T-cell (primary cell): ENCODE data around the gene VPS33A. TPM values are rescaled to one million over a fixed set of nuclear protein-coding genes. Genes with fewer than 3 reads are reported as not detected.
A peak's percentile ranks its signal among the peaks of the same experiment; 100 is the strongest.

Experiments
- ATAC-seq, 4 experiments: fragments of 200-7000 bp in 3 of 4; fragments of 150-1000 bp in 1 of 4; cut with Tn5 transposase; replicated peaks in 1 of 4; 1 replicate in 3 of 4; 2 replicates in 1 of 4; pipeline ENCODE4 v1.10.0; 2021; ENCODE audit warnings: moderate library complexity in 3 of 4, mild to moderate bottlenecking in 2 of 4, moderate number of reproducible peaks in 1 of 4
- CTCF ChIA-PET, 2 donors: fragments of 300-600 bp; sonication (Branson Sonifier 250); formaldehyde crosslinking; loops; one replicate each; lab custom pipeline; 2022; ENCODE audit warnings: antibody characterized with exemption in 2 of 2; lab: Charles Lee
- POLR2A ChIA-PET, 2 donors: fragments of 300-600 bp; sonication (Branson Sonifier 250); formaldehyde crosslinking; loops; one replicate each; lab custom pipeline; 2022; ENCODE audit warnings: antibody characterized with exemption in 2 of 2; lab: Charles Lee
- DNase-seq, 35 experiments: peaks; one replicate each; pipeline versions ENCODE4 v3.0.0 to v3.0.0-alpha.2; 2013 to 2023
- H3K27ac ChIP-seq: one replicate; pipeline ENCODE4 v1.5.1; 2013; ENCODE audit warnings: low read length
- H3K27me3 ChIP-seq, 2 experiments: replicated peaks in 1 of 2; 1 replicate in 1 of 2; 2 replicates in 1 of 2; pipeline versions ENCODE4 v1.6.1 to v1.7.0; 2013; ENCODE audit warnings: low read length in 1 of 2, mixed read lengths in 1 of 2; ENCODE audit not compliant: control insufficient read depth in 2 of 2, insufficient read depth in 2 of 2; ENCODE audit errors: extremely low read depth in 1 of 2
- H3K36me3 ChIP-seq, 2 donors: 1 replicate in 1 of 2; 2 replicates in 1 of 2; pipeline versions ENCODE4 v1.6.1 to v1.7.0; 2013; ENCODE audit warnings: low read length in 1 of 2; ENCODE audit not compliant: control insufficient read depth in 2 of 2, insufficient read depth in 1 of 2; ENCODE audit errors: extremely low read depth in 1 of 2
- H3K4me1 ChIP-seq, 2 experiments: 1 replicate in 1 of 2; 2 replicates in 1 of 2; pipeline versions ENCODE4 v1.6.1 to v1.7.0; 2013; ENCODE audit warnings: low read length in 2 of 2, mixed read lengths in 1 of 2; ENCODE audit not compliant: insufficient read depth in 2 of 2, control insufficient read depth in 1 of 2; ENCODE audit errors: extremely low read depth in 1 of 2
- H3K4me3 ChIP-seq, 2 donors: 1 replicate in 1 of 2; 2 replicates in 1 of 2; pipeline versions ENCODE4 v1.5.1 to v1.7.0; 2013; ENCODE audit warnings: mild to moderate bottlenecking in 2 of 2, low read length in 1 of 2, moderate library complexity in 1 of 2; ENCODE audit not compliant: control insufficient read depth in 1 of 2; ENCODE audit errors: extremely low read depth in 1 of 2
- H3K9me3 ChIP-seq: 2 replicates; pipeline ENCODE4 v1.7.0; 2013
- H3K27ac Mint-ChIP-seq, 2 donors: one replicate each; pipeline ENCODE4 v1.8.0; 2020 to 2021; ENCODE audit warnings: mild to moderate bottlenecking in 2 of 2, mixed read lengths in 2 of 2
- H3K27me3 Mint-ChIP-seq, 2 donors: one replicate each; pipeline ENCODE4 v1.8.0; 2021 to 2022; ENCODE audit warnings: mixed read lengths in 2 of 2
- H3K36me3 Mint-ChIP-seq: one replicate; pipeline ENCODE4 v1.8.0; 2021; ENCODE audit warnings: mixed read lengths
- H3K4me1 Mint-ChIP-seq, 3 donors: one replicate each; pipeline ENCODE4 v1.8.0; 2020 to 2022; ENCODE audit warnings: mixed read lengths in 3 of 3, mild to moderate bottlenecking in 1 of 3
- H3K4me3 Mint-ChIP-seq, 3 donors: one replicate each; pipeline ENCODE4 v1.8.0; 2020 to 2022; ENCODE audit warnings: mild to moderate bottlenecking in 3 of 3, mixed read lengths in 3 of 3, moderate library complexity in 3 of 3
- H3K9me3 Mint-ChIP-seq, 3 donors: one replicate each; pipeline ENCODE4 v1.8.0; 2020 to 2022; ENCODE audit warnings: mixed read lengths in 3 of 3
- WGBS: methylation state at CpG from one replicate; pipeline ENCODE4 v1.1.5; 2013; ENCODE audit warnings: missing lambda C conversion rate; ENCODE audit not compliant: insufficient coverage; 5-methylcytosine and 5-hydroxymethylcytosine counted together
- total RNA-seq, 35 experiments: library from RNA in 6 of 35; stranded (reverse) in 6 of 35; fragments of 120-200 nt in 1 of 35; gene quantifications; one replicate each; pipeline versions ENCODE4 v1.2.1 to v1.2.4 and lab custom pipeline; 2013 to 2026

The VPS33A gene
- total RNA-seq, 5 donors from 2014 or later (not counting 1 experiment from before 2014, with no cell fraction given), result 22.7 to 35.0 (median 29.5) TPM

DNA sequence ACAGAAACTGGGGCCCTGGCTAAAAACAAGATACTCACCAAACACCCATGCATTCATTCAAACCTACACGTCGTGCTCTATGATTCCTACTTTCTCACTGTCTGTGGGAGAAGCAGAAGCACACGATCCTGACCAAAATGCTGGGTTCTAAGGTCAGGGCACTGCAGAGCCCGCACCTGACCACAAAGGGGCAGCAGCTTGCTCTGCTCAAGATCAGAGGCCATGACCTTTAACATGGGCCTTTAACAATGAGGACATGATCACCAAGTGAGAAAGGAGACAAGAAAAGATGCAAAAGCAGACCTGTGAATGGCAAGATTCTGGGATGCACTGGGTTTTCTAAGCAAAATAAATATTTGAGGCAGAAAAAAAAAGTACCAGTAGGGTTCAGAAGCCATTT, 40.1 kb upstream of the VPS33A start:
- Histone ChIP-seq H3K4me1 (no peaks in the 10 kb centered on the region), H3K9me3 (no peaks in the 10 kb centered on the region), H3K36me3 (peaks cover 3 to 36% of the 10 kb centered on the region in 2 donors), H3K27ac (no peak overlapping the region), H3K4me3 (no peak overlapping the region), H3K27me3 (no peaks in the 10 kb centered on the region)
- ATAC-seq (no peak), DNase-seq (no peak)
- WGBS, result 90% methylated on average over 4 of the region's 4 CpGs
- Mint-ChIP-seq H3K4me1 (no peaks in the 10 kb centered on the region), H3K27me3 (no peaks in the 10 kb centered on the region), H3K4me3 (no peak overlapping the region), H3K36me3 (peaks cover 30% of the 10 kb centered on the region), H3K27ac (no peak overlapping the region), H3K9me3 (no peaks in the 10 kb centered on the region)
- POLR2A ChIA-PET, result interaction anchor here in 1 of 2 donors (0.7 kb wide), 1 partner anchor 320 kb away, joined by 12 read pairs; no protein-coding TSS in a partner anchor
- CTCF ChIA-PET, result no interaction called here

GRCh38 chr12:122304924-122305323, 38.6 kb upstream of the VPS33A start:
- Histone ChIP-seq H3K4me1 (no peaks in the 10 kb centered on the region), H3K27me3 (no peaks in the 10 kb centered on the region), H3K4me3 (no peak overlapping the region), H3K9me3 (no peaks in the 10 kb centered on the region), H3K27ac (no peak overlapping the region), H3K36me3 (peaks cover 3 to 34% of the 10 kb centered on the region in 2 donors)
- WGBS, result no CpG with 5 or more reads among the region's 1 CpG
- ATAC-seq, result no peak
- no peak for DNase-seq
- Mint-ChIP-seq H3K36me3 (peaks cover 32% of the 10 kb centered on the region), H3K4me1 (no peaks in the 10 kb centered on the region), H3K27me3 (no peaks in the 10 kb centered on the region), H3K9me3 (no peaks in the 10 kb centered on the region), H3K4me3 (no peak overlapping the region), H3K27ac (no peak overlapping the region)
- CTCF ChIA-PET, result interaction anchor here in 1 of 2 donors (0.6 kb wide), 1 partner anchor 86 kb away, joined by 4 read pairs; no protein-coding TSS in a partner anchor
- POLR2A ChIA-PET, result no interaction called here

GRCh38 chr12:122303068-122303467, 36.8 kb upstream of the VPS33A start:
- H3K36me3 ChIP-seq, result peaks cover 5 to 36% of the 10 kb centered on the region in 2 donors
- H3K9me3 Mint-ChIP-seq, result no peaks in the 10 kb centered on the region
- CTCF ChIA-PET, result no interaction called here
- H3K4me3 ChIP-seq, result no peak overlapping the region
- H3K9me3 ChIP-seq, result no peaks in the 10 kb centered on the region
- H3K27ac ChIP-seq, result no peak overlapping the region
- POLR2A ChIA-PET, result no interaction called here
- H3K4me1 ChIP-seq, result no peaks in the 10 kb centered on the region
- WGBS, result 100% methylated on average over 2 of the region's 4 CpGs
- H3K36me3 Mint-ChIP-seq, result peaks cover 36% of the 10 kb centered on the region
- no peak overlapping the region for H3K4me3 Mint-ChIP-seq
- DNase-seq (no peak), ATAC-seq (no peak)
- no peaks in the 10 kb centered on the region for H3K27me3 ChIP-seq
- H3K4me1 Mint-ChIP-seq, result no peaks in the 10 kb centered on the region
- H3K27me3 Mint-ChIP-seq, result no peaks in the 10 kb centered on the region
- peak overlapping the region in 1 of 2 donors; percentile 40 for H3K27ac Mint-ChIP-seq

DNA sequence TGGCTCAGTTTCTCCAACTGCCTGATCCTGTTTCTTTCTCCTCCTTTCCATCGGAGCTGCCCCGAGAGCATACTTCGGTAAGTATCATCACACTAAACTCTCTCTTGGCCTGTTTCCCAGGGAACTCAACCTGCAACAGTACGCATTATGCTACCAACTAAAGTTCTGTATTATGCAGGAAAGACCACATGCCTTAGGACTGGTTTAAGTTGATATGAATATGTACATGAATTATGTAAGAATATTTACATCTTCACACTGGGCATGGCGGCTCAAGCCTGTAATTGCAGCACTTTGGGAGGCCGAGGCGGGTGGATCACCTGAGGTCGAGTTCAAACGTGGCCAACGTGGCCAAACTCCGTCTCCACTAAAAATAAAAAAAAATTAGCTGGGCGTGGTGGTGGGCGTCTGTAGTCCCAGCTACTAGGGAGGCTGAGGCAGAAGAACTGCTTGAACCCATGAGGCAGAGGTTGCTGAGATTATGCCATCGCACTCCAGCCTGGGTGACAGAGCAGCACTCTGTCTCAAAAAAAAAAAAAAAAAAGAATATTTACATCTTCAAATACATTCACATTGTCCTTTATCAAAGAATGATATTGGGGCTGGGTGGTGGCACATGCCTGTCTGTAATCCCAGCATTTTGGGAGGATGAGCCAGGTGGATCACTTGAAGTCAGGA, 31.9 kb upstream of the VPS33A start:
- Histone ChIP-seq H3K27me3 (no peaks in the 10 kb centered on the region), H3K4me3 (no peak overlapping the region), H3K27ac (no peak overlapping the region), H3K9me3 (no peaks in the 10 kb centered on the region), H3K4me1 (no peaks in the 10 kb centered on the region), H3K36me3 (peaks cover 4 to 27% of the 10 kb centered on the region in 2 donors)
- Mint-ChIP-seq H3K4me3 (no peak overlapping the region), H3K4me1 (no peaks in the 10 kb centered on the region), H3K9me3 (no peaks in the 10 kb centered on the region), H3K27ac (no peak overlapping the region), H3K27me3 (no peaks in the 10 kb centered on the region), H3K36me3 (peaks cover 47% of the 10 kb centered on the region)
- ATAC-seq (no peak), DNase-seq (no peak)
- ChIA-PET POLR2A (no interaction called here), CTCF (no interaction called here)
- WGBS, result 93% methylated on average over 12 of the region's 14 CpGs

GRCh38 chr12:122297494-122297893, 31.2 kb upstream of the VPS33A start:
- no peaks in the 10 kb centered on the region for H3K9me3 ChIP-seq
- CTCF ChIA-PET, result no interaction called here
- Mint-ChIP-seq H3K36me3 (peaks cover 48% of the 10 kb centered on the region), H3K27me3 (no peaks in the 10 kb centered on the region), H3K9me3 (no peaks in the 10 kb centered on the region), H3K27ac (no peak overlapping the region), H3K4me3 (no peak overlapping the region), H3K4me1 (no peaks in the 10 kb centered on the region)
- peaks cover 4 to 23% of the 10 kb centered on the region in 2 donors for H3K36me3 ChIP-seq
- no peak overlapping the region for H3K4me3 ChIP-seq
- no peaks in the 10 kb centered on the region for H3K27me3 ChIP-seq
- POLR2A ChIA-PET, result no interaction called here
- 98% methylated on average over 6 of the region's 9 CpGs for WGBS
- no peak overlapping the region for H3K27ac ChIP-seq
- H3K4me1 ChIP-seq, result no peaks in the 10 kb centered on the region
- no peak for DNase-seq
- no peak for ATAC-seq

- Mint-ChIP-seq H3K4me3 (no peak overlapping the region), H3K27me3 (no peaks in the 10 kb centered on the region), H3K4me1 (no peaks in the 10 kb centered on the region), H3K36me3 (peaks cover 42% of the 10 kb centered on the region), H3K9me3 (no peaks in the 10 kb centered on the region), H3K27ac (no peak overlapping the region)
- no peaks in the 10 kb centered on the region for H3K9me3 ChIP-seq
- no peak overlapping the region for H3K27ac ChIP-seq
- no peak overlapping the region for H3K4me3 ChIP-seq
- ChIA-PET POLR2A (interaction anchor here in 1 of 2 donors (0.7 kb wide), 1 partner anchor 71 kb away, joined by 3 read pairs; no protein-coding TSS in a partner anchor), CTCF (no interaction called here)
- DNase-seq, result no peak
- peaks cover 4 to 26% of the 10 kb centered on the region in 2 donors for H3K36me3 ChIP-seq
- no peak for ATAC-seq
- no peaks in the 10 kb centered on the region for H3K27me3 ChIP-seq
- H3K4me1 ChIP-seq, result no peaks in the 10 kb centered on the region
Observed at GRCh38 chr12:122295877-122296276, 29.6 kb upstream of the VPS33A start.
